ENCODE results near the gene BRD2.
"Not testable (repeated sequence)": the region's sequence is repeated elsewhere in the genome, so short reads cannot be mapped to it uniquely, and the experiment has no call there.

Gene BRD2

GRCh38 chr6:32942555-32943123, 25.8 kb upstream of the BRD2 start:
- H3K4me3 ChIP-seq; H3K9me3 ChIP-seq; DNase-seq (ENCODE audit: low spot score in 2 of 2); H3K36me3 ChIP-seq (replicated peaks); H3K4me1 ChIP-seq; in situ Hi-C loops (cut with MboI; ENCODE audit: low sequenced_read_pairs): not testable (repeated sequence)
- H3K27me3 ChIP-seq (ENCODE audit: low read depth): peaks cover 24% of the 10 kb centered on the region

- Histone ChIP-seq H3K27me3 (ENCODE audit: low read depth) (peaks cover 14% of the 10 kb centered on the region), H3K9me3 (no peaks in the 10 kb centered on the region), H3K4me3 (no peak overlapping the region), H3K36me3 (replicated peaks) (no peaks in the 10 kb centered on the region), H3K4me1 (no peaks in the 10 kb centered on the region)
- no peak for DNase-seq (ENCODE audit: low spot score in 2 of 2)
- in situ Hi-C loops (cut with MboI; ENCODE audit: low sequenced_read_pairs): no loop called here
Observed at GRCh38 chr6:32943864-32944649, 24.3 kb upstream of the BRD2 start.

GRCh38 chr6:32945108-32945760, 23.2 kb upstream of the BRD2 start:
- Histone ChIP-seq H3K9me3 (no peaks in the 10 kb centered on the region), H3K4me3 (no peak overlapping the region), H3K27me3 (ENCODE audit: low read depth) (peaks cover 11% of the 10 kb centered on the region), H3K36me3 (replicated peaks) (no peaks in the 10 kb centered on the region), H3K4me1 (no peaks in the 10 kb centered on the region)
- in situ Hi-C loops (cut with MboI; ENCODE audit: low sequenced_read_pairs): no loop called here
- no peak for DNase-seq (ENCODE audit: low spot score in 2 of 2)

GRCh38 chr6:32945953-32946352, 22.4 kb upstream of the BRD2 start:
- DNase-seq (ENCODE audit: low spot score in 2 of 2): no peak
- in situ Hi-C loops (cut with MboI; ENCODE audit: low sequenced_read_pairs): no loop called here
- peaks cover 5% of the 10 kb centered on the region; the same call in 1 of the 2 replicates for H3K27me3 ChIP-seq (ENCODE audit: low read depth)
- no peaks in the 10 kb centered on the region for H3K4me1 ChIP-seq
- H3K9me3 ChIP-seq: no peaks in the 10 kb centered on the region
- H3K36me3 ChIP-seq (replicated peaks): no peaks in the 10 kb centered on the region
- H3K4me3 ChIP-seq: no peak overlapping the region

GRCh38 chr6:32946893-32947292, 21.5 kb upstream of the BRD2 start:
- no peak for DNase-seq (ENCODE audit: low spot score in 2 of 2)
- in situ Hi-C loops (cut with MboI; ENCODE audit: low sequenced_read_pairs): no loop called here
- Histone ChIP-seq H3K9me3 (no peaks in the 10 kb centered on the region), H3K4me1 (no peaks in the 10 kb centered on the region), H3K27me3 (ENCODE audit: low read depth) (0 out of 2 replicates have a peak, but pooled peaks cover 3% of the 10 kb centered on the region), H3K36me3 (replicated peaks) (no peaks in the 10 kb centered on the region), H3K4me3 (no peak overlapping the region)

- H3K27me3 ChIP-seq (ENCODE audit: low read depth): 0 out of 2 replicates have a peak, but pooled peaks cover 3% of the 10 kb centered on the region
- in situ Hi-C loops (cut with MboI; ENCODE audit: low sequenced_read_pairs): no loop called here
- no peaks in the 10 kb centered on the region for H3K9me3 ChIP-seq
- H3K4me3 ChIP-seq: no peak overlapping the region
- H3K4me1 ChIP-seq: no peaks in the 10 kb centered on the region
- DNase-seq (ENCODE audit: low spot score in 2 of 2): peak; percentile 22 to 48
- no peaks in the 10 kb centered on the region for H3K36me3 ChIP-seq (replicated peaks)
Observed at GRCh38 chr6:32947552-32948465, 20.6 kb upstream of the BRD2 start.

GRCh38 chr6:32949113-32949512, 19.3 kb upstream of the BRD2 start:
- Histone ChIP-seq H3K36me3 (replicated peaks) (no peaks in the 10 kb centered on the region), H3K4me1 (no peaks in the 10 kb centered on the region), H3K4me3 (no peak overlapping the region), H3K27me3 (ENCODE audit: low read depth) (no peaks in the 10 kb centered on the region), H3K9me3 (no peaks in the 10 kb centered on the region)
- DNase-seq (ENCODE audit: low spot score in 2 of 2): no peak
- in situ Hi-C loops (cut with MboI; ENCODE audit: low sequenced_read_pairs): no loop called here

GRCh38 chr6:32950010-32950409, 18.4 kb upstream of the BRD2 start:
- H3K4me3 ChIP-seq: no peak overlapping the region
- no peaks in the 10 kb centered on the region for H3K27me3 ChIP-seq (ENCODE audit: low read depth)
- no peaks in the 10 kb centered on the region for H3K9me3 ChIP-seq
- no peaks in the 10 kb centered on the region for H3K36me3 ChIP-seq (replicated peaks)
- no peaks in the 10 kb centered on the region for H3K4me1 ChIP-seq
- DNase-seq (ENCODE audit: low spot score in 2 of 2): no peak
- in situ Hi-C loops (cut with MboI; ENCODE audit: low sequenced_read_pairs): no loop called here

GRCh38 chr6:32950449-32950848, 17.9 kb upstream of the BRD2 start:
- Histone ChIP-seq H3K4me1 (no peaks in the 10 kb centered on the region), H3K9me3 (no peaks in the 10 kb centered on the region), H3K27me3 (ENCODE audit: low read depth) (no peaks in the 10 kb centered on the region), H3K4me3 (no peak overlapping the region), H3K36me3 (replicated peaks) (no peaks in the 10 kb centered on the region)
- DNase-seq (ENCODE audit: low spot score in 2 of 2): no peak
- in situ Hi-C loops (cut with MboI; ENCODE audit: low sequenced_read_pairs): no loop called here

- no peak within 1 kb of the TSS for H3K4me3 ChIP-seq
- no peaks in the 10 kb centered on the region for H3K36me3 ChIP-seq (replicated peaks)
- peak; percentile 12 to 60 for DNase-seq (ENCODE audit: low spot score in 2 of 2)
- in situ Hi-C loops (cut with MboI; ENCODE audit: low sequenced_read_pairs): no loop called here
- no peaks in the 10 kb centered on the region for H3K9me3 ChIP-seq
- H3K27me3 ChIP-seq (ENCODE audit: low read depth): no peaks in the 10 kb centered on the region
- H3K4me1 ChIP-seq: no peaks in the 10 kb centered on the region
Observed at GRCh38 chr6:32952817-32953739, 15.3 kb upstream of the BRD2 start, which contains the start of gene HLA-DMA. TSS of gene HLA-DMA (minus strand) at chr6:32953097. CDS start at chr6:32953036, 61 bp downstream.

- H3K27me3 ChIP-seq (ENCODE audit: low read depth): no peaks in the 10 kb centered on the region
- no peaks in the 10 kb centered on the region for H3K9me3 ChIP-seq
- no peaks in the 10 kb centered on the region for H3K4me1 ChIP-seq
- no peaks in the 10 kb centered on the region for H3K36me3 ChIP-seq (replicated peaks)
- H3K4me3 ChIP-seq: no peak overlapping the region
- in situ Hi-C loops (cut with MboI; ENCODE audit: low sequenced_read_pairs): no loop called here
- no peak for DNase-seq (ENCODE audit: low spot score in 2 of 2)
Observed at GRCh38 chr6:32953775-32954174, 14.6 kb upstream of the BRD2 start.

- in situ Hi-C loops (cut with MboI; ENCODE audit: low sequenced_read_pairs): no loop called here
- Histone ChIP-seq H3K36me3 (replicated peaks) (no peaks in the 10 kb centered on the region), H3K9me3 (no peaks in the 10 kb centered on the region), H3K27me3 (ENCODE audit: low read depth) (no peaks in the 10 kb centered on the region), H3K4me3 (no peak overlapping the region), H3K4me1 (no peaks in the 10 kb centered on the region)
- no peak for DNase-seq (ENCODE audit: low spot score in 2 of 2)
Observed at GRCh38 chr6:32954267-32954666, 14.1 kb upstream of the BRD2 start.
